Liver (tissue), 3 donors: ENCODE results near the gene VWA3A.

Source experiments
- CTCF ChIP-seq: fragments of 150-350 bp; IDR thresholded peaks from 2 replicates; pipeline ENCODE4 v1.5.1; 2017; ENCODE audit warnings: improper control_type of control experiment, low read depth, low read length; ENCODE audit not compliant: missing input control
- EGR1 ChIP-seq, 2 donors: IDR thresholded peaks; 2 replicates each; pipeline ENCODE4 v1.6.1; 2016 to 2018; ENCODE audit warnings: antibody characterized with exemption in 2 of 2, low read depth in 2 of 2
- FOXA1 ChIP-seq: IDR thresholded peaks from 2 replicates; pipeline ENCODE4 v1.6.1; 2016; ENCODE audit warnings: antibody characterized with exemption
- GABPA ChIP-seq, 2 donors: IDR thresholded peaks in 1 of 2; conservative IDR thresholded peaks in 1 of 2; 2 replicates each; pipeline ENCODE4 v1.6.1; 2016; ENCODE audit warnings: antibody characterized with exemption in 2 of 2, mild to moderate bottlenecking in 1 of 2, moderate library complexity in 1 of 2
- JUND ChIP-seq, 2 donors: IDR thresholded peaks; 2 replicates each; pipeline ENCODE4 v1.6.1; 2016; ENCODE audit warnings: antibody characterized with exemption in 2 of 2
- MAX ChIP-seq: IDR thresholded peaks from 2 replicates; pipeline ENCODE4 v1.6.1; 2016; ENCODE audit warnings: antibody characterized with exemption
- RAD21 ChIP-seq, 2 donors: IDR thresholded peaks; 2 replicates each; pipeline ENCODE4 v1.6.1; 2016; ENCODE audit warnings: antibody characterized with exemption in 2 of 2, mild to moderate bottlenecking in 2 of 2
- REST ChIP-seq: IDR thresholded peaks from 2 replicates; pipeline ENCODE4 v1.6.1; 2016; ENCODE audit warnings: antibody characterized with exemption, mild to moderate bottlenecking
- TAF1 ChIP-seq: conservative IDR thresholded peaks from 2 replicates; pipeline ENCODE4 v1.6.1; 2016; ENCODE audit warnings: antibody characterized with exemption, mild to moderate bottlenecking
- YY1 ChIP-seq: IDR thresholded peaks from 2 replicates; pipeline ENCODE4 v1.6.1; 2016; ENCODE audit warnings: antibody characterized with exemption, mild to moderate bottlenecking
- ZBTB33 ChIP-seq: IDR thresholded peaks from 2 replicates; pipeline ENCODE4 v1.6.1; 2016; ENCODE audit warnings: antibody characterized with exemption
- donor health status: healthy.
- donor health status: healthy.

GRCh38 chr16:22089910-22090309, 2.4 kb upstream of the VWA3A start:
- TF ChIP-seq RAD21 (IDR thresholded peaks at IDR 0.05) (no peak), CTCF (no peak), EGR1 (IDR thresholded peaks at IDR 0.05; ENCODE audit: low read depth in 2 of 2) (no peak), REST (no peak), JUND (IDR thresholded peaks at IDR 0.05) (no peak), MAX (no peak), GABPA (IDR thresholded peaks at IDR 0.05 in 1 of 2, conservative IDR thresholded peaks at IDR 0.05 in 1 of 2) (no peak), YY1 (no peak), TAF1 (no peak), ZBTB33 (no peak), FOXA1 (no peak)
